ENCODE results near the gene TTC27. TPM values are rescaled to one million over a fixed set of nuclear protein-coding genes. Genes with fewer than 3 reads are reported as not detected.

TTC27 gene
- total RNA-seq, 1 donor from 2014 or later = 12.5 TPM

DNA sequence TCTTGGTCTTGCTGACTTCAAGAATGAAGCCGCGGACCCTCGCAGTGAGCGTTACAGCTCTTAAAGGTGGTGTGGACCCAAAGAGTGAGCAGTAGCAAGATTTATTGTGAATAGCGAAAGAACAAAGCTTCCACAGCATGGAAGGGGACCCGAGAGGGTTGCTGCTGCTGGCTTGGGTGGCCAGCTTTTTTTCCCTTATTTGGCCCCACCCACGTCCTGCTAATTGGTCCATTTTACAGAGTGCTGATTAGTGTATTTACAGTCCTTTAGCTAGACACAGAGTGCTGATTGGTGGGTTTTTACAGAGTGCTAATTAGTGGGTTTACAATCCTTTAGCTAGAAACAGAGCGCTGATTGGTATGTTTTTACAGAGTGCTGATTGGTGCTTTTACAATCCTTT is 230.9 kb downstream of the TTC27 start:
- Histone ChIP-seq H3K27ac (no peak overlapping the region), H3K9me3 (no peaks in the 10 kb centered on the region), H3K4me3 (no peak overlapping the region), H3K27me3 (no peaks in the 10 kb centered on the region), H3K4me1 (no peaks in the 10 kb centered on the region), H3K36me3 (no peaks in the 10 kb centered on the region)
- intact Hi-C loops (cut with DNase I) = no loop called here
- TF ChIP-seq POLR2AphosphoS5 (IDR thresholded peaks at IDR 0.05; ENCODE audit: insufficient read depth in 1 of 2, low read depth in 1 of 2) (no peak), POLR2A (IDR thresholded peaks at IDR 0.05) (no peak), CTCF (IDR thresholded peaks at IDR 0.05) (no peak)
- DNase-seq (ENCODE audit: extremely low spot score in 2 of 2) = no peak

DNA sequence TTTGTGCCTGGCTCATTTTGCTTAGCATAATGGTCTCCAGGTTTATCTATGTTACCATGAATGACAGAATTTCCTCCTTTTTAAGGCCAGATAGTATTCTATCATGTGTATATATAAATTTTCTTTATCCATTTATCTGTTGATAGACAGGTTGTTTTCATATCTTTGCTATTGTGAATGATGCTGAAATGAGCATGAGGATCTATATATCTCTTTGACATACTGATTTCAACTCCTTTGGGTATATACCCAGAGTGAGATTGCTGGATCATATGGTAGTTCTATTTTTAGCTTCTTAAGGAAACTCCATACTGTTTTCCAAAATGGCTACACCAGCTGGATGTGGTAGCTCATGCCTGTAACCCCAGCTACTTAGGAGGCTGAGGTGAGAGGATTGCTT is 232.5 kb downstream of the TTC27 start:
- Histone ChIP-seq H3K9me3 (no peaks in the 10 kb centered on the region), H3K27me3 (no peaks in the 10 kb centered on the region), H3K4me1 (peaks cover 8% of the 10 kb centered on the region), H3K36me3 (no peaks in the 10 kb centered on the region), H3K4me3 (no peak overlapping the region), H3K27ac (no peak overlapping the region)
- TF ChIP-seq CTCF (IDR thresholded peaks at IDR 0.05) (no peak), POLR2AphosphoS5 (IDR thresholded peaks at IDR 0.05; ENCODE audit: insufficient read depth in 1 of 2, low read depth in 1 of 2) (no peak), POLR2A (IDR thresholded peaks at IDR 0.05) (no peak)
- intact Hi-C loops (cut with DNase I) = no loop called here
- no peak for DNase-seq (ENCODE audit: extremely low spot score in 2 of 2)

DNA sequence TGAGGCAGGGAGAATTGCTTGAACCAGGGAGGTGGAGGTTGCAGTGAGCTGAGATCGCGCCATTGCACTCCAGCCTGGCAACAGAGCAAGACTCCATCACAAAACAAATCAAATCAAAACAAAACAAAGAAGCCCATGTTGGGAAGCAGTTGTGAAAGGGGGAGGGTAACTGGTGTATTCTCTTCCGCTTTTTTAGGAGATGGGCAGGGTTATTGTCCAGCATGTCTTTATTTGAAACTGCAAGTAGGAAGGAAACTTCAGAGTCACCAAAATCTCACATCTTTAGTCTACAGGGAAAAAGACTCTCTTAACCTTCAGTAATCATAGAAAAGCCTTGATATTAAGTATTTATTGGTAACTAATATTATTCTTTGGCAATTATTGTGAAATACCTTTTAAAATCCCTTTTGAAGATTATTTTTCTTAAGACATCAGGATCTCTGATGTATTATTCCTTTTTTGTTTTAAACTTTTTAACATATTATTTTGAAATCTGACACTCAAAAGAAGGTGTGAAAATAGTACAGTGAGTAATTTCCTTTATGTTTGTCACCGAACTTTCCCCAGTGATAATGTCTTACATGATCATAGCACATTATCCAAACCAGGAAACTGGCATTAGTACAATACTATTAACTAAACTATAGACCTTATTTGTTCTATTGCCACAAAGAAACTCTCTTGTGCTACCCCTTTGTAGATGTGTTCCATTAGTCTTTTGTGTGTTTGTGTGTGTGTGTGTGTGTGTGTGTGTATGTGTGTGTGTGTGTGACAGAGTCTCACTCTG is 234.6 kb downstream of the TTC27 start:
- Histone ChIP-seq H3K4me3 (no peak overlapping the region), H3K9me3 (no peaks in the 10 kb centered on the region), H3K27ac (no peak overlapping the region), H3K4me1 (peaks cover 8% of the 10 kb centered on the region), H3K27me3 (no peaks in the 10 kb centered on the region), H3K36me3 (no peaks in the 10 kb centered on the region)
- intact Hi-C loops (cut with DNase I) = no loop called here
- no peak for DNase-seq (ENCODE audit: extremely low spot score in 2 of 2)
- TF ChIP-seq CTCF (IDR thresholded peaks at IDR 0.05) = no peak
- TF ChIP-seq POLR2AphosphoS5 (IDR thresholded peaks at IDR 0.05; ENCODE audit: insufficient read depth in 1 of 2, low read depth in 1 of 2) = no peak
- no peak for TF ChIP-seq POLR2A (IDR thresholded peaks at IDR 0.05)

DNA sequence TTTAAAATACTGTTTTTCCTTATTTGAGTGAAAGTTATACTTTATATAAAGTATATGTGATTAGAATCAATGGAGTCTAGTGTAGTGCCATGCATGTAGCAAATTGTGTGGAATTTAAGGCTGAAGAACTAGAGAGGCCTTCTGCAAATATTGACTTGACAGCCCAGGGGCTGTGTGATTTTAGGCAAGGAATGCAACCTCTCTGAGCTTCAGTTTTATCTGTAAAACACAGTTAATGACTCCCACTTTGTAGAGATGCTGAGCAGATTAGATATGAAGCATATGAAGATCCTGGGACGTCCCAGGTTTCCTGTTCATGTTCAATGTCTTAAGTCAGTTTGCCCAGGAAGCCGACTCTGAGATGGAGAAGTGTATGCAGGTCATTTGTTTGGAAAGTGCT is 235.5 kb downstream of the TTC27 start:
- intact Hi-C loops (cut with DNase I) = no loop called here
- H3K4me3 ChIP-seq = no peak overlapping the region
- no peak for TF ChIP-seq POLR2A (IDR thresholded peaks at IDR 0.05)
- no peak for TF ChIP-seq POLR2AphosphoS5 (IDR thresholded peaks at IDR 0.05; ENCODE audit: insufficient read depth in 1 of 2, low read depth in 1 of 2)
- TF ChIP-seq CTCF (IDR thresholded peaks at IDR 0.05) = no peak
- H3K4me1 ChIP-seq = peaks cover 8% of the 10 kb centered on the region
- no peaks in the 10 kb centered on the region for H3K27me3 ChIP-seq
- H3K27ac ChIP-seq = no peak overlapping the region
- H3K36me3 ChIP-seq = no peaks in the 10 kb centered on the region
- no peaks in the 10 kb centered on the region for H3K9me3 ChIP-seq
- DNase-seq (ENCODE audit: extremely low spot score in 2 of 2) = no peak

GRCh38 chr2:32863803-32864202 is 236.0 kb downstream of the TTC27 start:
- Histone ChIP-seq H3K4me1 (peaks cover 8% of the 10 kb centered on the region), H3K27me3 (no peaks in the 10 kb centered on the region), H3K27ac (peak overlapping the region; percentile 13), H3K36me3 (no peaks in the 10 kb centered on the region), H3K4me3 (no peak overlapping the region), H3K9me3 (no peaks in the 10 kb centered on the region)
- no peak for DNase-seq (ENCODE audit: extremely low spot score in 2 of 2)
- TF ChIP-seq CTCF (IDR thresholded peaks at IDR 0.05) (no peak), POLR2A (IDR thresholded peaks at IDR 0.05) (no peak), POLR2AphosphoS5 (IDR thresholded peaks at IDR 0.05; ENCODE audit: insufficient read depth in 1 of 2, low read depth in 1 of 2) (no peak)
- intact Hi-C loops (cut with DNase I) = no loop called here
